HG02840 (cell line): ENCODE data around the gene VRK2.

Experiments
- ATAC-seq: cut with Tn5 transposase; IDR thresholded peaks from one replicate; pipeline ENCODE4 v1.9.1; 2021; ENCODE audit warnings: mild to moderate bottlenecking, moderate library complexity, moderate number of reproducible peaks; ENCODE audit not compliant: unreplicated experiment, low FRiP score

VRK2 gene

DNA sequence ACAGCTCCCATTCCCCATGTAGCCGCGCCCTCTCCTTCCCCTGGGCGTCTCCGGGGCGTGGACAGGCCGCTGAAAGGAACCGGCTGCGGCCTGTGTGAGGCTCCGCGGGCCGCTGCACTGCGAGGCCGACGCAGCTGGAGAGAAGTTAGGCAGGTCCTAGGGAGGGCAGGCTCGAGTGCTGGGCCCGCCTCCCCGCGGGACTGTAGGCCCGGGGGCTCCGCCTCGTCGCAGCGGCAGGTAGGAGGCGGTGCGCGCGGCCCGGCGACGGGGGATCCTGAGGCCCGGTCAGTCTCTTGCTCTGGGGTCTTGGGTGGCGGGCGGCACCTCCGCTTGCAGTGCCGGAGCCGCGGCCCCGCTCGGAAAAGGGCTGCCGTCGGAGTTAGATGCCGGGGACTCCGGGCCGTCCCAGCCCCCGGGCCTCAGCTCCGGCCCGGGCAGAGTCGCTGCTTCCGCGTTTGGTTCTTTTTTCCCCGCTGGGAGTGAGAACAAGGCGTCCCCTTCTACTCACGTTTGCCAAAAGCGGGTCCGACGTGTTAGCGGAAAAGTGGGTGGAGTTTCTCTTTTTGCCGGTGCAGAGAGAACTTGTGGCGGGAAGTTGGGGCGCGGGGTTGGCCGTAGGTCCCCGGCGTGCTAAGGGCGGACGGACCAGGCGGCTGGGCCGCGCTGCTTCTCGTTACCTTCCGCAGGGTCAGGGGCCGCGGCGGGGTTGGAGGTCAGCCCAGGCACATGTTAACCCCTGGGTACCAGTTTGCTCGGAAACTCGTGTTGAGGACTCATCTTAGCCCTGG, at the start of gene VRK2:
Gene VRK2 (plus strand): TSS at position 222 of the 788 bp plus-strand sequence. CDS start 2,026 bp downstream, outside the sequence.
- peak; percentile 90 for ATAC-seq

DNA sequence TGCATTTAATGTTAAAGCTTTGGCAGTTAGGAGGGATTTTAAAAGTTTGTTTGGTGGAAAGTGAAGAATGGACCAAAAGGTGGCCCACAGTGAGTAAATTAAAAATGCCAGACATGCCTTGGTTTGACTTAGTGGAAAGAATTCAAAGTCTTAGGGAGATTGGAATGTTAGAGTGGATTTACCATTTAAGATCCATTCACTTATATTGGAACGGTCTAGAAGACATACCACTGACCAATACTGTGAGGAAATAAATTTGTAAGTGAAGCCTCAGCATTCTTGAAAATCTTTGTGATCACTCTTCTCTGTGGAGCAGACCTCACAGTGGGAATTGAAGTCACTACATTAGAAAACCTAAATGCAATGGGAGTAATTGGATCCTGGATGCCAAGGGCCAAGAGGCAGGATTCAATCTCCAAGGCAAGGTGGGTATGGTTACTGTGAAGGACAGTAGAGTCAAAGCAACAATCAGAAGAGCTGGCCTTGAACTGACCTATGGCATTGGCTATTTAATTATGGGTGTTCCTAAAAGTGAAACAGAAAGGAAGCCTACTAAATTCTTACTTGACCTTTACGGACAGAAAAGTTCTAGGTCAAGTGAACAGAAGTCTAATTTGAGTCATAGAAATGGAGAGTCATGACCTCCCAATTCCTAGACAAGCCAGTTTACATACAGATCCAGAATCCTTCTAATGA, 40.2 kb upstream of the VRK2 start:
- ATAC-seq, result peak; percentile 62

- peak; percentile 32 for ATAC-seq
These were observed 39.7 kb upstream of the VRK2 start for GRCh38 chr2:58006952-58007284.

DNA sequence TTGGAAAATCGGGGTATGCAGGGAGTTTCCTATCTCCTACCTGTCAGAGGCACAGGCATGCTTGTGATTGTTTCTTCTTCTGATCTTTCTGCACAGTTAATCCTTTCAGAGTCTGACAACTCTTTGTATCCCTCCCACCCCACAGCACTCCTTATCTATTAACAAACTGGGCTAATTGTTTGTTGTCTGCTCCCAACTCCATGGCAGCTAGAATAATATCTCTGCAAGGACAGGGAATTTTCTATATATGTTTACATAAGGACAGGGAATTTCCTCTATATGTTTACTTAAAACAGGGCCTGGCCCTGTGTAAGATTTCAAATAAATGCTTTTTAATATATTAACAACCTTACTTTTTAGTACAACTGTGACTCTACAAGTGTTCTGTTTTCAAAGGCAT, 36.0 kb upstream of the VRK2 start:
- no peak for ATAC-seq

- ATAC-seq, result no peak
These were observed 27.4 kb upstream of the VRK2 start for GRCh38 chr2:58019229-58019628.

GRCh38 chr2:58025150-58025933, 21.3 kb upstream of the VRK2 start:
- no peak for ATAC-seq

DNA sequence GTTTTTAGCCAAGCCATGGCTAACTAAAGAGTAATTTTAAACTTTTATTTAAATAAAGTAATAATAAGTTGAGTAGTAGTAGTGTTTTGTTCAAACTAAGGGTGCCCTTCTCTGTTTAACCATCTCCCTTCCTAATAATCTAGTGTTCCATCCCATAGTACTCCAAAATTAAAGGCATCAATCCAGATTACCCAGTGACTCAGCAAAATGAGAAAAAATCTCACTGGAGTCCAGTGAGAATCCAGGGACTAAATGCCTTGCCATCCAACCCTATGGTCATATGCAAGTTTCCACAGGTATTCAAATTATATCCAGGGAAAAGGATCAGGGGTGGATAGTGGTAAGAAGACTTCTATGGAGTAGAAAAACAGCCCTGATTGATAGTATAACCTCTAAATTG, 19.6 kb upstream of the VRK2 start:
- no peak for ATAC-seq

- no peak for ATAC-seq
These were observed 15.8 kb upstream of the VRK2 start for GRCh38 chr2:58030771-58031170.

- ATAC-seq, result peak; percentile 57
These were observed 14.4 kb upstream of the VRK2 start for GRCh38 chr2:58032016-58032763.

GRCh38 chr2:58032764-58033080, 13.9 kb upstream of the VRK2 start:
- ATAC-seq, result peak; percentile 2

- no peak for ATAC-seq
These were observed 13.1 kb upstream of the VRK2 start for GRCh38 chr2:58033530-58033929.

GRCh38 chr2:58035352-58035751, 11.3 kb upstream of the VRK2 start:
- peak; percentile 64 for ATAC-seq

- peak; percentile 62 for ATAC-seq
These were observed 7.4 kb upstream of the VRK2 start for GRCh38 chr2:58039170-58039611.

- no peak for ATAC-seq
These were observed 4.1 kb upstream of the VRK2 start for GRCh38 chr2:58042486-58042970.

DNA sequence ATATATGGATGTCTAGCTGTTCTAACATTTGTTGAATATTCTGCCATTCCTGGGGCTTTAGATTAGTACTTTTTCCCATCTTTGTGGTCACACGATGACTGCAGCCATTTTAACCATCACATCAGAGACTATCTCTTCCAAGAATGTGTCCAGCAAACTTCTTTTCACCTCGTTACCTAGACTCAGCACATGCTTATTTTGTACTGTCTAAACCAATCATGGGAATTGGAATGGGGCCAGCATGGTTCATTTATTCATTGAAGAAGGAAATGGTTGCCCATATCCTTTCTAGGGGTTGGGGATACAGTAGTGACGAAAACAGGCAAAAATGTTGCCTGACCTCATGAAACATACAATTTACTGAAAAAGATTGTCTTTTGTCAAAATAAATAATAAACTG, 2.5 kb upstream of the VRK2 start:
- no peak for ATAC-seq

GRCh38 chr2:58045580-58046334, 849 bp upstream of the VRK2 start:
- no peak for ATAC-seq

DNA sequence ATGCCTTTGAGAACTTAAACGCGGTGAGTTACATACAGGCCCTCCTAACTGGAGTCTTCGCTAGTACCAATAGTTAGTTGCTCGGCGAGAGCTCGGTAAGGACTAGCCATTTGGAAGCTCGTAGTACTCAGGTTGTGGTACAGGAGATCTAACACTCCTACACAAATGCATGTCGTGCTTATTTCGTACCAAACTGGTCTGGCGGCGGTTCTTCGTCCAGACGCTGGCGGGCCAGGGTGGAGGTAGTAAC, 346 bp upstream of the VRK2 start:
- ATAC-seq, result no peak

DNA sequence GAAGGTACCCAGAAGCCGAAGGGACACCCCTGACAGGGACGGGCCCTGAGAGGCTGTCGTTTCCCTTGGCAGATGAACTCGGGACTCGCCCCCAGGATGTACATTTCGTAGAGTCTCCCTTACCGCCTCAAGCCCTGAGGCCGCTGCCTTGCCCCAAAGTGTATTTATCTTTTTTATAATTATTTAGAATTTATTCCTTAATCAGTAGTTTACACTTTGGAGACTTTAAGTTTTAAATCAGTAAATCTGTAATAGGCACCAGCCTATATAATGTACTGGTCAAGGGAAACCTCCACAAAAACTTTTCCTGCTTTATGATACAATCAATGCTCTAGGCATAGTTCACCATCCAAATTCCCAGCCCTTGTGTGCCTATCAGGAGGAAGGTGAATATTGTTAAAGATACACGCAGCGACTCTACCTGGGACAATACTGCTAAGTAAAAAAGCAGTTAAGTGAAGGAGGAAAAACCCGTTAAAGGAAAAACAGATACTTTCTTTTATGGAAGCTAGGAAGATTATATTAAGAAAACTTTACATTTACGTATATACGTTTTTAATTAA, 848 bp downstream of the VRK2 start:
- peak; percentile 34 for ATAC-seq

GRCh38 chr2:58047961-58048360, 1.4 kb downstream of the VRK2 start:
- ATAC-seq, result no peak

GRCh38 chr2:58051445-58051844, 4.8 kb downstream of the VRK2 start:
- no peak for ATAC-seq
